Mesenchymal stem cell (in vitro differentiated cells and primary cell): ENCODE measurements around the gene IRAK4.

Experiments used
- DNase-seq: peaks from one replicate; pipeline ENCODE4 v3.0.0-alpha.2; 2013
- H2AFZ ChIP-seq: one replicate; pipeline ENCODE4 v1.6.1; 2013; ENCODE audit warnings: low read depth, mild to moderate bottlenecking, control low read depth, inconsistent platforms, low read length, moderate library complexity
- H2AK5ac ChIP-seq: 2 replicates; pipeline ENCODE4 v1.6.1; 2013; ENCODE audit warnings: low read length, moderate library complexity, mild to moderate bottlenecking, inconsistent platforms; ENCODE audit not compliant: severe bottlenecking
- H2BK120ac ChIP-seq: one replicate; pipeline ENCODE4 v1.6.1; 2013; ENCODE audit warnings: low read depth, mild to moderate bottlenecking, inconsistent platforms, low read length, moderate library complexity
- H2BK12ac ChIP-seq, 2 experiments: one replicate each; pipeline ENCODE4 v1.6.1; 2013; ENCODE audit warnings: inconsistent platforms in 2 of 2, low read length in 2 of 2, mild to moderate bottlenecking in 2 of 2, moderate library complexity in 2 of 2, control low read depth in 1 of 2
- H2BK15ac ChIP-seq: one replicate; pipeline ENCODE4 v1.6.1; 2013; ENCODE audit warnings: mild to moderate bottlenecking, low read depth, inconsistent platforms; ENCODE audit not compliant: poor library complexity, severe bottlenecking
- H2BK5ac ChIP-seq: 2 replicates; pipeline ENCODE4 v1.6.1; 2013; ENCODE audit warnings: low read depth, mild to moderate bottlenecking, low read length, control low read depth, inconsistent platforms; ENCODE audit not compliant: poor library complexity, severe bottlenecking
- H3K14ac ChIP-seq, 2 experiments: one replicate each; pipeline ENCODE4 v1.6.1; 2013; ENCODE audit warnings: inconsistent platforms in 2 of 2, low read length in 2 of 2, control low read depth in 1 of 2, mild to moderate bottlenecking in 1 of 2, moderate library complexity in 1 of 2
- H3K18ac ChIP-seq, 2 experiments: one replicate each; pipeline ENCODE4 v1.6.1; 2013; ENCODE audit warnings: inconsistent platforms in 2 of 2, low read length in 2 of 2, control low read depth in 1 of 2, low read depth in 1 of 2, mild to moderate bottlenecking in 1 of 2
- H3K23ac ChIP-seq, 2 experiments: one replicate each; pipeline ENCODE4 v1.6.1; 2013; ENCODE audit warnings: inconsistent platforms in 2 of 2, low read length in 2 of 2, mild to moderate bottlenecking in 2 of 2, moderate library complexity in 2 of 2, control low read depth in 1 of 2
- H3K27ac ChIP-seq: 2 replicates; pipeline ENCODE4 v1.5.1; 2013; ENCODE audit warnings: mild to moderate bottlenecking, moderate library complexity, low read length, control low read depth, inconsistent platforms; ENCODE audit not compliant: poor library complexity, severe bottlenecking
- H3K27me3 ChIP-seq, 2 experiments: 2 replicates each; pipeline versions ENCODE4 v1.6.1 to v1.7.0; 2013; ENCODE audit warnings: low read length in 2 of 2, mild to moderate bottlenecking in 2 of 2, moderate library complexity in 2 of 2, control low read depth in 1 of 2, inconsistent platforms in 1 of 2; ENCODE audit not compliant: control insufficient read depth in 1 of 2, insufficient read depth in 1 of 2
- H3K36me3 ChIP-seq, 2 experiments: 2 replicates each; pipeline versions ENCODE4 v1.6.1 to v1.7.0; 2013; ENCODE audit warnings: low read length in 2 of 2, control low read depth in 1 of 2, inconsistent platforms in 1 of 2, low read depth in 1 of 2, mild to moderate bottlenecking in 1 of 2; ENCODE audit not compliant: insufficient read depth in 2 of 2, control insufficient read depth in 1 of 2
- H3K4ac ChIP-seq, 2 experiments: one replicate each; pipeline ENCODE4 v1.6.1; 2013; ENCODE audit warnings: inconsistent platforms in 2 of 2, low read length in 2 of 2, mild to moderate bottlenecking in 2 of 2, moderate library complexity in 2 of 2, control low read depth in 1 of 2, low read depth in 1 of 2
- H3K4me1 ChIP-seq: 2 replicates; pipeline ENCODE4 v1.6.1; 2013; ENCODE audit warnings: low read depth, low read length, control low read depth; ENCODE audit not compliant: control insufficient read depth, insufficient read depth
- H3K4me2 ChIP-seq: 2 replicates; pipeline ENCODE4 v1.6.1; 2013; ENCODE audit warnings: low read length, mild to moderate bottlenecking, inconsistent platforms; ENCODE audit not compliant: poor library complexity, severe bottlenecking
- H3K4me3 ChIP-seq, 2 experiments: 2 replicates each; pipeline versions ENCODE4 v1.5.1 to v1.7.0; 2013; ENCODE audit warnings: low read length in 2 of 2, mild to moderate bottlenecking in 2 of 2, control low read depth in 1 of 2, low read depth in 1 of 2; ENCODE audit not compliant: insufficient read depth in 1 of 2
- H3K79me1 ChIP-seq: replicated peaks from 2 replicates; pipeline ENCODE4 v1.6.1; 2013; ENCODE audit warnings: mild to moderate bottlenecking, control low read depth, low read length, inconsistent platforms; ENCODE audit not compliant: poor library complexity, severe bottlenecking
- H3K9ac ChIP-seq: 2 replicates; pipeline ENCODE4 v1.7.0; 2013; ENCODE audit warnings: mild to moderate bottlenecking, low read length, moderate library complexity
- H3K9me3 ChIP-seq: 2 replicates; pipeline ENCODE4 v1.7.0; 2013; ENCODE audit warnings: mild to moderate bottlenecking, low read length; ENCODE audit not compliant: control insufficient read depth
- H4K8ac ChIP-seq: one replicate; pipeline ENCODE4 v1.6.1; 2013; ENCODE audit warnings: inconsistent platforms, mild to moderate bottlenecking, low read length, moderate library complexity
- H4K91ac ChIP-seq: one replicate; pipeline ENCODE4 v1.6.1; 2013; ENCODE audit warnings: mild to moderate bottlenecking, low read length, inconsistent platforms
- WGBS: methylation state at CpG from one replicate; pipeline ENCODE4 v1.1.7; 2013; ENCODE audit warnings: mixed read lengths; 5-methylcytosine and 5-hydroxymethylcytosine counted together

Gene IRAK4

GRCh38 chr12:43797561-43798217, 38.9 kb downstream of the IRAK4 start:
- H3K14ac ChIP-seq = no peak overlapping the region
- H4K91ac ChIP-seq = no peak overlapping the region
- 93% methylated on average over 4 of the region's 4 CpGs for WGBS
- H2BK120ac ChIP-seq = no peak overlapping the region
- no peak overlapping the region for H2BK12ac ChIP-seq
- H3K23ac ChIP-seq = no peak overlapping the region
- H3K4me2 ChIP-seq = no peak overlapping the region
- H3K27ac ChIP-seq = no peak overlapping the region
- no peak overlapping the region for H3K18ac ChIP-seq
- no peak overlapping the region for H4K8ac ChIP-seq
- peaks cover 3% of the 10 kb centered on the region for H3K79me1 ChIP-seq
- peaks cover 9 to 84% of the 10 kb centered on the region in 2 experiments for H3K36me3 ChIP-seq
- H2BK15ac ChIP-seq = no peak overlapping the region
- H3K4me3 ChIP-seq = no peak overlapping the region
- DNase-seq = no peak
- H2BK5ac ChIP-seq = no peak overlapping the region
- no peak overlapping the region for H3K4ac ChIP-seq
- H2AFZ ChIP-seq = no peak overlapping the region
- no peaks in the 10 kb centered on the region for H3K27me3 ChIP-seq
- H3K9me3 ChIP-seq = no peaks in the 10 kb centered on the region
- H3K9ac ChIP-seq = no peak overlapping the region
- no peaks in the 10 kb centered on the region for H3K4me1 ChIP-seq
- no peak overlapping the region for H2AK5ac ChIP-seq

GRCh38 chr12:43805149-43805859, 46.6 kb downstream of the IRAK4 start:
- H2AFZ ChIP-seq = no peak overlapping the region
- H3K4ac ChIP-seq = no peak overlapping the region
- peak overlapping the region; percentile 78 for H3K4me2 ChIP-seq
- peak overlapping the region; percentile 94 for H2BK15ac ChIP-seq
- H2BK5ac ChIP-seq = peak overlapping the region; percentile 73
- no peaks in the 10 kb centered on the region for H3K27me3 ChIP-seq
- peak overlapping the region; percentile 44 for H3K27ac ChIP-seq
- H3K4me1 ChIP-seq = no peaks in the 10 kb centered on the region
- peak overlapping the region; percentile 8 for H2AK5ac ChIP-seq
- peaks cover 3% of the 10 kb centered on the region for H3K79me1 ChIP-seq
- no peak overlapping the region for H4K8ac ChIP-seq
- no peak overlapping the region for H4K91ac ChIP-seq
- peak overlapping the region; percentile 95 for H3K9ac ChIP-seq
- peak overlapping the region; percentile 89 to 91 for H3K4me3 ChIP-seq
- DNase-seq = no peak
- H2BK12ac ChIP-seq = no peak overlapping the region
- WGBS = 28% methylated on average over 12 of the region's 20 CpGs
- no peak overlapping the region for H3K14ac ChIP-seq
- H3K23ac ChIP-seq = no peak overlapping the region
- H3K9me3 ChIP-seq = no peaks in the 10 kb centered on the region
- H3K36me3 ChIP-seq = peaks cover 6 to 32% of the 10 kb centered on the region in 2 experiments
- no peak overlapping the region for H2BK120ac ChIP-seq
- H3K18ac ChIP-seq = peak overlapping the region in 1 of 2 experiments; percentile 96

GRCh38 chr12:43805860-43806736, 47.3 kb downstream of the IRAK4 start, which contains the start of gene TWF1:
Gene TWF1 (minus strand): TSS chr12:43806317. CDS start chr12:43806245, 72 bp downstream.
- Histone ChIP-seq H3K4me1 (no peaks in the 10 kb centered on the region), H3K23ac (peak within 1 kb of the TSS in 1 of 2 experiments; percentile 59), H3K9ac (peak within 1 kb of the TSS; percentile 95), H3K36me3 (peaks cover 3 to 24% of the 10 kb centered on the region in 2 experiments), H3K27me3 (no peaks in the 10 kb centered on the region), H3K79me1 (no peaks in the 10 kb centered on the region), H2AK5ac (peak within 1 kb of the TSS; percentile 8), H2BK12ac (peak within 1 kb of the TSS in 1 of 2 experiments; percentile 54), H2BK15ac (peak within 1 kb of the TSS; percentile 96), H4K91ac (peak within 1 kb of the TSS; percentile 83), H3K14ac (peak within 1 kb of the TSS in 1 of 2 experiments; percentile 97), H2BK5ac (peak within 1 kb of the TSS; percentile 98), H3K4me2 (peak within 1 kb of the TSS; percentile 78), H2BK120ac (peak within 1 kb of the TSS; percentile 79), H3K27ac (peak within 1 kb of the TSS; percentile 94), H2AFZ (peak within 1 kb of the TSS; percentile 91), H4K8ac (peak within 1 kb of the TSS; percentile 98), H3K4me3 (peak within 1 kb of the TSS; percentile 89 to 91), H3K18ac (peak within 1 kb of the TSS; percentile 93 to 96), H3K4ac (peak within 1 kb of the TSS; percentile 95), H3K9me3 (no peaks in the 10 kb centered on the region)
- DNase-seq = peak; percentile 85
- WGBS = under 1% methylated on average over 69 of the region's 89 CpGs
